K562 (cell line): Measurements from ENCODE around the gene PGAP2. TPM values are rescaled to one million over a fixed set of nuclear protein-coding genes. Genes with fewer than 3 reads are reported as not detected.

Source experiments
- CBX3 ChIP-seq, 2 experiments: IDR thresholded peaks; 1 replicate in 1 of 2; 2 replicates in 1 of 2; pipeline ENCODE4 v1.6.1; 2012; ENCODE audit warnings: inconsistent platforms in 2 of 2, low read length in 2 of 2, borderline replicate concordance in 1 of 2, control low read depth in 1 of 2
- CHD2 ChIP-seq: IDR thresholded peaks from 2 replicates; pipeline ENCODE4 v1.6.1; 2011; ENCODE audit warnings: low read depth, low read length
- CREM ChIP-seq: IDR thresholded peaks from 2 replicates; pipeline ENCODE4 v1.6.1; 2014; ENCODE audit warnings: antibody characterized with exemption, low read depth
- E4F1 ChIP-seq: fragments of 250-450 bp; sonication (Bioruptor Pico); IDR thresholded peaks from 2 replicates; pipeline ENCODE4 v1.5.0; 2021; ENCODE audit warnings: mild to moderate bottlenecking, borderline replicate concordance
- ELF2 ChIP-seq: fragments of 250-450 bp; sonication (Bioruptor Pico); IDR thresholded peaks from 2 replicates; pipeline ENCODE4 v1.5.0; 2021; ENCODE audit warnings: mild to moderate bottlenecking
- FOXJ2 ChIP-seq: fragments of 200-800 bp; sonication (Bioruptor generic); IDR thresholded peaks from 2 replicates; pipeline ENCODE4 v1.6.1; 2016; ENCODE audit warnings: missing genetic modification characterization, missing compliant biosample characterization
- FOXM1 ChIP-seq, 2 experiments: fragments of 450-650 bp in 1 of 2; sonication (generic) in 1 of 2; formaldehyde crosslinking in 1 of 2; IDR thresholded peaks; 2 replicates each; pipeline versions ENCODE4 v1.6.1 to v1.9.0; 2017 to 2022; ENCODE audit warnings: low read depth in 2 of 2, mild to moderate bottlenecking in 2 of 2, missing genetic modification reagents in 1 of 2, moderate library complexity in 1 of 2
- KAT8 ChIP-seq: fragments of 450-650 bp; IDR thresholded peaks from 2 replicates; pipeline ENCODE4 v1.6.1; 2016; ENCODE audit warnings: low read depth, mild to moderate bottlenecking
- KDM2B ChIP-seq: fragments of 250-450 bp; sonication (Bioruptor Pico); IDR thresholded peaks from 2 replicates; pipeline ENCODE4 v1.8.0; 2021; ENCODE audit warnings: mild to moderate bottlenecking, moderate library complexity
- KLF1 ChIP-seq: fragments of 450-650 bp; IDR thresholded peaks from 2 replicates; pipeline ENCODE4 v1.6.1; 2016; ENCODE audit warnings: missing genetic modification characterization, missing compliant biosample characterization
- LEF1 ChIP-seq: fragments of 450-650 bp; IDR thresholded peaks from 2 replicates; pipeline ENCODE4 v1.6.1; 2016; ENCODE audit warnings: mild to moderate bottlenecking
- MCM7 ChIP-seq, 2 experiments: fragments of 450-650 bp; IDR thresholded peaks; 2 replicates each; pipeline ENCODE4 v1.6.1; 2016 to 2018
- NFYB ChIP-seq: IDR thresholded peaks from 2 replicates; pipeline ENCODE4 v1.6.1; 2011; ENCODE audit warnings: mild to moderate bottlenecking, moderate library complexity; ENCODE audit not compliant: insufficient read length; ENCODE audit errors: extremely low read depth
- PTRF ChIP-seq: fragments of 450-650 bp; IDR thresholded peaks from 2 replicates; pipeline ENCODE4 v1.6.1; 2016; ENCODE audit warnings: mild to moderate bottlenecking, missing genetic modification characterization, missing compliant biosample characterization
- RBM14 ChIP-seq: fragments of 200-400 bp; formaldehyde crosslinking; IDR thresholded peaks from 2 replicates; pipeline ENCODE4 v1.6.1; 2018; ENCODE audit warnings: low read depth, mild to moderate bottlenecking, low read length, moderate library complexity, borderline replicate concordance; ENCODE audit not compliant: insufficient read depth
- RBM17 ChIP-seq: fragments of 200-400 bp; formaldehyde crosslinking; IDR thresholded peaks from 2 replicates; pipeline ENCODE4 v1.6.1; 2017; ENCODE audit warnings: low read depth, mild to moderate bottlenecking, low read length, borderline replicate concordance
- RUNX1 ChIP-seq: sonication (generic); IDR thresholded peaks from 2 replicates; pipeline ENCODE4 v1.6.1; 2016; ENCODE audit warnings: antibody characterized with exemption, low read depth
- SLC30A9 ChIP-seq: fragments of 250-450 bp; sonication (Bioruptor Pico); IDR thresholded peaks from 2 replicates; pipeline ENCODE4 v1.8.0; 2022; ENCODE audit warnings: mild to moderate bottlenecking, moderate library complexity
- ZBTB1 ChIP-seq: sonication (generic); formaldehyde crosslinking; IDR thresholded peaks from 2 replicates; pipeline ENCODE4 v1.8.1; 2023; ENCODE audit warnings: missing genetic modification reagents, low read depth, mild to moderate bottlenecking, borderline replicate concordance
- ZNF431 ChIP-seq: sonication (generic); formaldehyde crosslinking; IDR thresholded peaks from 2 replicates; pipeline ENCODE4 v1.8.0; 2022; ENCODE audit warnings: mild to moderate bottlenecking, missing genetic modification reagents
- ZNF707 ChIP-seq: fragments of 250-450 bp; sonication (Bioruptor Pico); conservative IDR thresholded peaks from 2 replicates; pipeline ENCODE4 v1.8.0; 2022; ENCODE audit warnings: inconsistent platforms, mild to moderate bottlenecking, moderate library complexity
- ZNF76 ChIP-seq: fragments of 250-450 bp; sonication (Bioruptor Pico); IDR thresholded peaks from 2 replicates; pipeline ENCODE4 v1.4.0; 2020; ENCODE audit warnings: mild to moderate bottlenecking, moderate library complexity, borderline replicate concordance
- polyA plus RNA-seq, 8 experiments: library from polyadenylated mRNA; depleted of rRNA in 4 of 8; stranded (reverse) in 5 of 8; unstranded in 3 of 8; fragments of >200 nt; fragmentation: Nextera tagmentation in 2 of 8; fragmentation: Illumina TruSeq in 1 of 8; extraction: Ambion mirVana in 2 of 8; extraction: Trizol in 1 of 8; gene quantifications; 2 replicates each; pipeline versions ENCODE4 v1.2.1 to v1.2.3, GENCODE V29; 2011 to 2014; ENCODE audit warnings: inconsistent platforms in 1 of 8, missing spikeins in 1 of 8
- total RNA-seq, 7 experiments: library from RNA; depleted of rRNA in 6 of 7; stranded (reverse); fragments of >200 nt in 6 of 7; fragmentation: Illumina TruSeq in 2 of 7; extraction: Trizol in 2 of 7; gene quantifications; 2 replicates each; pipeline versions ENCODE4 v1.2.1 to v1.2.3, GENCODE V29; 2011 to 2021; ENCODE audit warnings: low replicate concordance in 1 of 7
- TF ChIP-seq, protein P1 (sequence below): fragments of 450-650 bp; IDR thresholded peaks from 2 replicates; pipeline ENCODE4 v1.6.1; 2018; ENCODE audit warnings: mild to moderate bottlenecking, low read depth; ENCODE audit not compliant: partially characterized antibody
- TF ChIP-seq, protein P2 (sequence below): sonication (generic); formaldehyde crosslinking; IDR thresholded peaks from 2 replicates; pipeline ENCODE4 v1.9.0; 2022; ENCODE audit warnings: mild to moderate bottlenecking, missing genetic modification reagents

PGAP2 gene
- total and polyA plus RNA-seq, 9 of the 15 experiments (the other 6 are each of a cell fraction or from before 2014, with no cell fraction given), result 17.9 to 47.2 (median 33.7) TPM

- no peak for TF ChIP-seq E4F1 (CRISPR knock-in tag)
- TF ChIP-seq ZBTB1 (CRISPR knock-in tag), result no peak
- TF ChIP-seq CHD2, result peak; percentile 76
- 0 out of 2 replicates have a peak, but pooled peaks have one; percentile 35 for TF ChIP-seq FOXM1 (IDR thresholded peaks at IDR 0.05; ENCODE audit: low read depth)
- no peak for TF ChIP-seq FOXM1 (CRISPR knock-in tag; IDR thresholded peaks at IDR 0.05; ENCODE audit: low read depth)
- peak in 1 of 2 experiments; percentile 81; a peak in 2 of 3 replicates for TF ChIP-seq CBX3 (IDR thresholded peaks at IDR 0.05; ENCODE audit: borderline replicate concordance in 1 of 2, low read length in 2 of 2)
- no peak for TF ChIP-seq PTRF (tag)
- TF ChIP-seq, protein P1, sequence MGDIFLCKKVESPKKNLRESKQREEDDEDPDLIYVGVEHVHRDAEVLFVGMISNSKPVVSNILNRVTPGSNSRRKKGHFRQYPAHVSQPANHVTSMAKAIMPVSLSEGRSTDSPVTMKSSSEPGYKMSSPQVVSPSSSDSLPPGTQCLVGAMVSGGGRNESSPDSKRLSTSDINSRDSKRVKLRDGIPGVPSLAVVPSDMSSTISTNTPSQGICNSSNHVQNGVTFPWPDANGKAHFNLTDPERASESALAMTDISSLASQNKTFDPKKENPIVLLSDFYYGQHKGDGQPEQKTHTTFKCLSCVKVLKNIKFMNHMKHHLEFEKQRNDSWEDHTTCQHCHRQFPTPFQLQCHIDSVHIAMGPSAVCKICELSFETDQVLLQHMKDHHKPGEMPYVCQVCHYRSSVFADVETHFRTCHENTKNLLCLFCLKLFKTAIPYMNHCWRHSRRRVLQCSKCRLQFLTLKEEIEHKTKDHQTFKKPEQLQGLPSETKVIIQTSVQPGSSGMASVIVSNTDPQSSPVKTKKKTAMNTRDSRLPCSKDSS, result no peak
- no peak for TF ChIP-seq RBM14
- TF ChIP-seq LEF1, result peak; percentile 99
- TF ChIP-seq, protein P2, sequence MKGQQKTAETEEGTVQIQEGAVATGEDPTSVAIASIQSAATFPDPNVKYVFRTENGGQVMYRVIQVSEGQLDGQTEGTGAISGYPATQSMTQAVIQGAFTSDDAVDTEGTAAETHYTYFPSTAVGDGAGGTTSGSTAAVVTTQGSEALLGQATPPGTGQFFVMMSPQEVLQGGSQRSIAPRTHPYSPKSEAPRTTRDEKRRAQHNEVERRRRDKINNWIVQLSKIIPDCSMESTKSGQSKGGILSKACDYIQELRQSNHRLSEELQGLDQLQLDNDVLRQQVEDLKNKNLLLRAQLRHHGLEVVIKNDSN (CRISPR knock-in tag), result no peak
- no peak for TF ChIP-seq FOXJ2
- no peak for TF ChIP-seq ZNF707 (CRISPR knock-in tag)
- no peak for TF ChIP-seq KAT8
- TF ChIP-seq ELF2 (CRISPR knock-in tag), result no peak
- TF ChIP-seq RBM17, result no peak
- no peak for TF ChIP-seq RUNX1
- no peak for TF ChIP-seq KDM2B (CRISPR knock-in tag)
- no peak for TF ChIP-seq MCM7 (IDR thresholded peaks at IDR 0.05)
- no peak for TF ChIP-seq SLC30A9 (CRISPR knock-in tag)
- TF ChIP-seq ZNF431 (CRISPR knock-in tag), result no peak
- TF ChIP-seq CREM, result peak; percentile 58; the same call in 1 of the 2 replicates
- no peak for TF ChIP-seq NFYB
- TF ChIP-seq ZNF76 (CRISPR knock-in tag), result no peak
- TF ChIP-seq KLF1 (tag), result no peak
Measured at GRCh38 chr11:3834664-3835461, 26.5 kb downstream of the PGAP2 start (continued).
